Activated naive CD8-positive, alpha-beta T cell treated with anti-CD3 and anti-CD28 coated beads for 36 hours (primary cell): ENCODE results near the gene ARMH4. TPM values are rescaled to one million over a fixed set of nuclear protein-coding genes. Genes with fewer than 3 reads are reported as not detected.

ENCODE experiments used
- DNase-seq: peaks from one replicate; pipeline ENCODE4 v3.0.0; 2021
- H3K27ac Mint-ChIP-seq: one replicate; pipeline ENCODE4 v1.8.0; 2022; ENCODE audit warnings: mild to moderate bottlenecking, moderate library complexity, mixed read lengths
- H3K27me3 Mint-ChIP-seq: one replicate; pipeline ENCODE4 v1.8.0; 2022; ENCODE audit warnings: mild to moderate bottlenecking, mixed read lengths
- H3K36me3 Mint-ChIP-seq: one replicate; pipeline ENCODE4 v1.8.0; 2021; ENCODE audit warnings: mild to moderate bottlenecking, mixed read lengths
- H3K4me1 Mint-ChIP-seq: one replicate; pipeline ENCODE4 v1.8.0; 2021; ENCODE audit warnings: mixed read lengths
- H3K4me3 Mint-ChIP-seq: one replicate; pipeline ENCODE4 v1.8.0; 2022; ENCODE audit warnings: mild to moderate bottlenecking, moderate library complexity, mixed read lengths
- H3K9me3 Mint-ChIP-seq: one replicate; pipeline ENCODE4 v1.8.0; 2022; ENCODE audit warnings: mixed read lengths
- total RNA-seq, 2 experiments: library from RNA; stranded (reverse); gene quantifications; one replicate each; pipeline ENCODE4 v1.2.3, GENCODE V29; 2021

Gene ARMH4
- total RNA-seq, 2 experiments from 2014 or later, result not detected

DNA sequence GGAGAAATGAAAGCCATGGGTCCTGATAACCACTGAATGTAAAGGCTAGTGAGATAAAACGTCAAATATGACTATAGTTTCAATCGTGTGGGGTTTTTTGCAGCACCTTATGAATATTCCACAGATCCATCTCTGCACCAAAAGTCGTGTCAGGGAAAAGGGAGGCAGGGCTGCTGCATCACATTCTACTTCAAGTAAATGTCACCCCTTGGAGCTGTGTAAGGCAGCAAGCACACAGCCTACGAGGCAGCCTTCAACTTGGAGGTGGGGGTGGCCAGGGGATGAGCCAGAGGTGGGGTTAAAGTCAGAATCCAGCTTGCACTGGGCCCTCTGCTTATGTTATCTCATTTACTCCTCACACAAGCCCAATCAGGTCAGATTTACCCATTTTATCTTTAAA, 90.4 kb downstream of the ARMH4 start:
- no peaks in the 10 kb centered on the region for H3K36me3 Mint-ChIP-seq
- no peaks in the 10 kb centered on the region for H3K4me1 Mint-ChIP-seq
- no peak overlapping the region for H3K4me3 Mint-ChIP-seq
- H3K27me3 Mint-ChIP-seq, result no peaks in the 10 kb centered on the region
- H3K9me3 Mint-ChIP-seq, result no peaks in the 10 kb centered on the region
- no peak for DNase-seq
- no peak overlapping the region for H3K27ac Mint-ChIP-seq

GRCh38 chr14:58060898-58061297, 91.1 kb downstream of the ARMH4 start:
- H3K4me1 Mint-ChIP-seq, result no peaks in the 10 kb centered on the region
- H3K9me3 Mint-ChIP-seq, result no peaks in the 10 kb centered on the region
- no peaks in the 10 kb centered on the region for H3K27me3 Mint-ChIP-seq
- DNase-seq, result no peak
- no peak overlapping the region for H3K27ac Mint-ChIP-seq
- H3K36me3 Mint-ChIP-seq, result no peaks in the 10 kb centered on the region
- no peak overlapping the region for H3K4me3 Mint-ChIP-seq

- Mint-ChIP-seq H3K9me3 (no peaks in the 10 kb centered on the region), H3K27ac (no peak overlapping the region), H3K4me1 (no peaks in the 10 kb centered on the region), H3K4me3 (no peak overlapping the region), H3K27me3 (no peaks in the 10 kb centered on the region), H3K36me3 (no peaks in the 10 kb centered on the region)
- no peak for DNase-seq
Measured at GRCh38 chr14:58060077-58060476, 91.9 kb downstream of the ARMH4 start.

GRCh38 chr14:58059126-58059525, 92.9 kb downstream of the ARMH4 start:
- no peak for DNase-seq
- Mint-ChIP-seq H3K36me3 (no peaks in the 10 kb centered on the region), H3K27ac (no peak overlapping the region), H3K4me3 (no peak overlapping the region), H3K4me1 (no peaks in the 10 kb centered on the region), H3K27me3 (peaks cover 3% of the 10 kb centered on the region), H3K9me3 (no peaks in the 10 kb centered on the region)

DNA sequence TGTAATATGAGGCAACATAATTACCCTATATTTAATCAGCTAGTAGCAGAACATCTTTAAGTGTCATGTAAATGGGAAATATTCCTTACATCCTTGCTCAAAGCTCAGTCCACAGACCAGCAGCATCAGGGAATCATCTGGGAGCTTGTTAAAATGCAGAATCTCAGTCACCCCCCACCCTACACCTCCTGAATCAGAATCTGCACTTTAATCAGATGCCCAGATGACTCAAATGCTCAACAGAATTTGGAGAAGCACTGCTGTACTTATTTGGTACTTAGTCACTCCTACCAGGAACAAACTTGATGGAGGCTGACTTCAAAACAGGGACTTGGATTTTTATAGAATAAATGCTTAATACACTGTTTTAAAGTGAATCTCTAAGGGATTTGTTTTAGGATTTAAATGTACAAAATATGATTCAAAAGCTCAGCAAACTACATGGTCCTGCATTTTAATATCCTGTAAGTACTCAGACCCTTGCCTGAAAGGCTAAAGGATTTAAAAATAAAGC, 96.5 kb downstream of the ARMH4 start:
- peaks cover 3% of the 10 kb centered on the region for H3K27me3 Mint-ChIP-seq
- no peaks in the 10 kb centered on the region for H3K4me1 Mint-ChIP-seq
- DNase-seq, result no peak
- H3K27ac Mint-ChIP-seq, result no peak overlapping the region
- no peak overlapping the region for H3K4me3 Mint-ChIP-seq
- H3K36me3 Mint-ChIP-seq, result no peaks in the 10 kb centered on the region
- no peaks in the 10 kb centered on the region for H3K9me3 Mint-ChIP-seq

- Mint-ChIP-seq H3K4me1 (no peaks in the 10 kb centered on the region), H3K27ac (no peak overlapping the region), H3K36me3 (no peaks in the 10 kb centered on the region), H3K27me3 (peaks cover 3% of the 10 kb centered on the region), H3K9me3 (no peaks in the 10 kb centered on the region), H3K4me3 (no peak overlapping the region)
- no peak for DNase-seq
Measured at GRCh38 chr14:58054100-58054499, 97.9 kb downstream of the ARMH4 start.

GRCh38 chr14:58048219-58048618, 103.8 kb downstream of the ARMH4 start:
- no peaks in the 10 kb centered on the region for H3K4me1 Mint-ChIP-seq

DNA sequence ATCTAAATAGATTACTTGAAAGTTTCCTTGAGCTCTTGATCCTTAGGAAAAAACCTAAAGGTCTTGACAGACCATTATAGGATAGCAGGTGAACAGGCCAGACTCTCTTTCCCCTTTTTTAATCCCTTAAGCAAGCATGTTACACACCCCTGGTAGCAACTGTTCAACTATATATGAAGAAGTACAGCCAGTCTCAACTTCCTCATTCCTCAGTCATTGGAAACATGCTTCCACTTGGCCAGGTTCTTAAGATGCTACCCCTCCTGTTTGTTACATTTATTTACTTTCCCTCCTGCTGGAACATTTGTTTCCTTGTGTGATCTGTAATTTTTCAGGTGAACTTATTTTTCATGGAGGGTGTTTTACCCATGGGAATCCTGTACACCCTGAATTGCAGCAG, 124.1 kb downstream of the ARMH4 start:
- H3K4me3 Mint-ChIP-seq, result no peak overlapping the region
- H3K4me1 Mint-ChIP-seq, result no peaks in the 10 kb centered on the region
- peaks cover 4% of the 10 kb centered on the region for H3K27me3 Mint-ChIP-seq
- H3K9me3 Mint-ChIP-seq, result no peaks in the 10 kb centered on the region
- H3K27ac Mint-ChIP-seq, result no peak overlapping the region
- H3K36me3 Mint-ChIP-seq, result no peaks in the 10 kb centered on the region
- no peak for DNase-seq

More at GRCh38 chr14:58048219-58048618, 103.8 kb downstream of the ARMH4 start:
- no peak for DNase-seq
- Mint-ChIP-seq H3K27me3 (no peaks in the 10 kb centered on the region), H3K27ac (no peak overlapping the region), H3K36me3 (no peaks in the 10 kb centered on the region), H3K4me3 (no peak overlapping the region), H3K9me3 (peaks cover 2% of the 10 kb centered on the region)

DNA sequence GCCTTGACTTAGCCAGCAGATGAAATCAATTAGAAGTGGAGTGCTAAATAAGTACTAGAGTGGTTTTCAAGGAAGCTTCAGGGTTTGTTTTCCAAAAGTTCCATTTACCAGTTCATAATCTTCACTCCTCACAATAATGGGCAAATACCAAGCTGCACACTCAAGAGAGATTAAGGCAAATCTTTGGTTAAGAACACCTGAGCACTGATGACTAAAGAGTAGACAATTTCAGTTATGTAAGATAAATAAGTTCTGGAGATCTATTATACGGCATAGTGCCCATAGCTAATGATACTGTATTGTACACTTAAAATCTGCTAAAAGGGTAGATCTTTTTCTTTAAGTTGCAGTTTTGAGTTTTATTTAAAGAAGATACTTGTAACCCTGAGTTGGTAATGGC, 125.0 kb downstream of the ARMH4 start:
- H3K27ac Mint-ChIP-seq, result no peak overlapping the region
- no peak overlapping the region for H3K4me3 Mint-ChIP-seq
- H3K9me3 Mint-ChIP-seq, result no peaks in the 10 kb centered on the region
- H3K4me1 Mint-ChIP-seq, result no peaks in the 10 kb centered on the region
- H3K36me3 Mint-ChIP-seq, result no peaks in the 10 kb centered on the region
- H3K27me3 Mint-ChIP-seq, result peaks cover 2% of the 10 kb centered on the region
- no peak for DNase-seq

GRCh38 chr14:58026219-58026618, 125.8 kb downstream of the ARMH4 start:
- H3K36me3 Mint-ChIP-seq, result no peaks in the 10 kb centered on the region
- H3K27me3 Mint-ChIP-seq, result no peaks in the 10 kb centered on the region
- no peaks in the 10 kb centered on the region for H3K9me3 Mint-ChIP-seq
- no peak overlapping the region for H3K27ac Mint-ChIP-seq
- no peak overlapping the region for H3K4me3 Mint-ChIP-seq
- H3K4me1 Mint-ChIP-seq, result no peaks in the 10 kb centered on the region
- no peak for DNase-seq

DNA sequence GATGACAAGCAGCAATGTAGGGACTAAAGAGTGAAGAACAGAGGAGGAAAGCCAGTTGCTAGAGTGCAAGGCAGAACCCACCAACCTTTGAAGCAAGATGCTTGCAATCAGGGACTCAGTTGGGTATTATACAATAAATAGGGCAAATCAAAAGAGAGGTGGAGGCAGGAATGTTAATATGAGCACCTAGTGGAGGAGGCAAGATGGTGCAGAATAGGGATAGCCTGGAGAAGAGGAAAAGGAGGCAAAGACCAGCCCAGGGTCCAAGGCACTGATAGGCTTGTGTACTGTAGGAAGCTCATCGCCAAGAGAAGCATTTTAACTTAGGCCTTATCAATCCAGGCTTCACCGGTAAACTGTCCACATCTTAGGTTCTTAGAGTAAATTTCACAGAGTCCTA, 137.2 kb downstream of the ARMH4 start:
- no peaks in the 10 kb centered on the region for H3K4me1 Mint-ChIP-seq

GRCh38 chr14:58002618-58003017, 149.4 kb downstream of the ARMH4 start:
- Mint-ChIP-seq H3K4me3 (no peak overlapping the region), H3K36me3 (no peaks in the 10 kb centered on the region), H3K27me3 (peaks cover 23% of the 10 kb centered on the region), H3K9me3 (no peaks in the 10 kb centered on the region), H3K4me1 (no peaks in the 10 kb centered on the region), H3K27ac (no peak overlapping the region)
- DNase-seq, result no peak

More for the DNA sequence above, 137.2 kb downstream of the ARMH4 start:
- Mint-ChIP-seq H3K9me3 (peaks cover 4% of the 10 kb centered on the region), H3K27me3 (peaks cover 5% of the 10 kb centered on the region), H3K27ac (no peak overlapping the region), H3K4me3 (no peak overlapping the region), H3K36me3 (no peaks in the 10 kb centered on the region)
- DNase-seq, result no peak

DNA sequence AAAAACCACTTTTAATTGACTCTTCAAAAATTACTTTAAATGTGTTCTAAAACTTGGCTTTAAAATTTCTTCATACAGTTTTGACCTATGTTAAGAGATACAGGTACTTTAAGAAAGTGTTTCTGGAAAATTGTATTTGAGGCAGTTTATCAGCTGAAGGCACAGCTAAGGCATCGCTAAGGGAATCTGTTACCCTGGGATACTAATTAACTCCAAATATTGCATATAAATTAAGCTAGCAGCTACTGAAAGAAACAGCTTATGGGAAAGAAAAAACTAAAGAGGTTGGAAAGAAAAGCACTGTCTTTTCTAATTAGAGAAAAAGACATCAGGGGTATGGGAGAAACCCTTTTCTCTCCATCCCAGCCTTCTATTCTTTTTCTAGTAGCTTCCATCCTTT, 152.0 kb downstream of the ARMH4 start:
- H3K36me3 Mint-ChIP-seq, result no peaks in the 10 kb centered on the region
- H3K4me3 Mint-ChIP-seq, result no peak overlapping the region

GRCh38 chr14:57999471-57999870, 152.5 kb downstream of the ARMH4 start:
- no peak overlapping the region for H3K27ac Mint-ChIP-seq
- H3K27me3 Mint-ChIP-seq, result peaks cover 19% of the 10 kb centered on the region
- no peaks in the 10 kb centered on the region for H3K4me1 Mint-ChIP-seq
- H3K9me3 Mint-ChIP-seq, result no peaks in the 10 kb centered on the region
- no peak for DNase-seq
- H3K4me3 Mint-ChIP-seq, result no peak overlapping the region
- H3K36me3 Mint-ChIP-seq, result no peaks in the 10 kb centered on the region

More for the DNA sequence above, 152.0 kb downstream of the ARMH4 start:
- Mint-ChIP-seq H3K9me3 (no peaks in the 10 kb centered on the region), H3K27me3 (peaks cover 19% of the 10 kb centered on the region), H3K27ac (no peak overlapping the region), H3K4me1 (no peaks in the 10 kb centered on the region)
- no peak for DNase-seq

DNA sequence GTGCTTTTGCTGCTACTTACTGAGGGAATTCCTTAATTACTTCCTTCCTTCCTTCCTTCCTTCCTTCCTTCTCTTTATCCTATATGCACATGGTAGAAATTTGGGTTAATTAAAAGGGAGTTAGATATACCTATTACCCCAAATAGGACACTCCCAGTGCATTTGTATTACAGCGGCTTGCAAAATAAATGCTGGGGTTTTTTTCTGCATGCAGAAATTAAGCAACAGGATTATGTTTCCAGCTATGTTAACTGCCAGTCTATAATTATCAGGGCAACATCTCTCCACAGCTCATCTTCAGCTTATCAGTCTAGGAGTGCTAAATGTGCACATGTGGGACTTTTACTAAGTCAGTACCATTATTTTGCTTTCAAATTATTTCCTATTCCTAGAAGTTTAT, 153.2 kb downstream of the ARMH4 start:
- H3K27me3 Mint-ChIP-seq, result peaks cover 19% of the 10 kb centered on the region
- H3K36me3 Mint-ChIP-seq, result no peaks in the 10 kb centered on the region
- H3K4me1 Mint-ChIP-seq, result no peaks in the 10 kb centered on the region
- H3K27ac Mint-ChIP-seq, result no peak overlapping the region
- no peak overlapping the region for H3K4me3 Mint-ChIP-seq
- H3K9me3 Mint-ChIP-seq, result no peaks in the 10 kb centered on the region
- DNase-seq, result no peak

DNA sequence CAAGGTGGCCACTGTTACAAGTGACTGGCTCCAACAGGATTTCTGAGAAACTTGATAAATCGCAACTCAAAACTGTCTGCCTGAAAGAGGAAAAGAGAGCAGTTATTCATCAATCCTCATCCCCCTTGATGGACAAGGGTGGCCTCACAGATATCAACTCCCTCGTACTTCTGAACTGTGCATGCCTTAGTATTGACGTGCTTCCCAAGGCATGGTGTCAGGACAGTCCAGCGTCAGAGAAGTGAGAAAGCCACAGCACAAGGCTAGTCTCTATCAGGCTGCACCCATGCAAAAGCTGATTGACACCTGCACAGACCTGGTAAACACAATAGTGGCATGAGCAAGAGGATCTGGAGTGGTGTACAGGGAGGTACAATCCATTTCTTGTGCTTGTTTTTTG, 160.7 kb downstream of the ARMH4 start:
- no peaks in the 10 kb centered on the region for H3K4me1 Mint-ChIP-seq
- H3K27me3 Mint-ChIP-seq, result peaks cover 6% of the 10 kb centered on the region
- H3K9me3 Mint-ChIP-seq, result no peaks in the 10 kb centered on the region
- H3K27ac Mint-ChIP-seq, result no peak overlapping the region
- H3K36me3 Mint-ChIP-seq, result no peaks in the 10 kb centered on the region
- H3K4me3 Mint-ChIP-seq, result no peak overlapping the region
- no peak for DNase-seq

DNA sequence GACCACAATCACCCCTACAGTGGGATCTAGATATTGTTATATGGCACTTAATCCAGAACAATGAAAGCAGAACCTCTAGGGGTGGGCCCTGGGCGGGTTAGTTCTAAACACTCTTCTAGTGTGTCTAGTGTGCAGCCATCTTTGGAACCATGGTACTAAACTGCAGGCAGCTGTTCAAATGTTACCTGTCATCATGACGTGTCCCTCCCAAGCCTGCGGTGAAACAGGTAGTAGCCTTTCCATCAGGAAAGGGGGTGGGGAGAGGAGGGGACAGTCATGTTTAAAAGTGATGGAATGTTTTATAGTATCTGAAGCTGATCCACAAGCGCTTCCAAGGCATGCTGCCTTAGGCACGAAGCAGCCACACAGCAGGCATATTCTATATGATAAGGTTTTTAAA, 163.6 kb downstream of the ARMH4 start:
- Mint-ChIP-seq H3K36me3 (no peaks in the 10 kb centered on the region), H3K4me1 (no peaks in the 10 kb centered on the region), H3K4me3 (no peak overlapping the region), H3K27ac (no peak overlapping the region), H3K27me3 (peaks cover 6% of the 10 kb centered on the region), H3K9me3 (no peaks in the 10 kb centered on the region)
- no peak for DNase-seq
